ENCODE measurements around the gene LSR. TPM values are rescaled to one million over a fixed set of nuclear protein-coding genes. Genes with fewer than 3 reads are reported as not detected.

Gene LSR
- polyA plus RNA-seq, 1 experiment, result 0.42 TPM

GRCh38 chr19:35260694-35261304 is 12.0 kb downstream of the LSR start:
- Histone ChIP-seq H3K4me3 (ENCODE audit: low read depth, low read length) (no peak overlapping the region), H3K36me3 (ENCODE audit: control insufficient read depth, insufficient read depth, low read length) (no peaks in the 10 kb centered on the region), H3K27me3 (ENCODE audit: control insufficient read depth, insufficient read depth, low read length) (peaks cover 6% of the 10 kb centered on the region)
- CTCF ChIA-PET, result interaction anchor here (1.5 kb wide), 1 partner anchor 125 kb away, joined by 4 read pairs; the partner anchor contains the start of gene LGI4
- POLR2A ChIA-PET, result no interaction called here
- no peak for TF ChIP-seq CTCF (IDR thresholded peaks at IDR 0.05; ENCODE audit: insufficient read depth, low read depth, low read length)
- no peak for DNase-seq (ENCODE audit: low read depth)

DNA sequence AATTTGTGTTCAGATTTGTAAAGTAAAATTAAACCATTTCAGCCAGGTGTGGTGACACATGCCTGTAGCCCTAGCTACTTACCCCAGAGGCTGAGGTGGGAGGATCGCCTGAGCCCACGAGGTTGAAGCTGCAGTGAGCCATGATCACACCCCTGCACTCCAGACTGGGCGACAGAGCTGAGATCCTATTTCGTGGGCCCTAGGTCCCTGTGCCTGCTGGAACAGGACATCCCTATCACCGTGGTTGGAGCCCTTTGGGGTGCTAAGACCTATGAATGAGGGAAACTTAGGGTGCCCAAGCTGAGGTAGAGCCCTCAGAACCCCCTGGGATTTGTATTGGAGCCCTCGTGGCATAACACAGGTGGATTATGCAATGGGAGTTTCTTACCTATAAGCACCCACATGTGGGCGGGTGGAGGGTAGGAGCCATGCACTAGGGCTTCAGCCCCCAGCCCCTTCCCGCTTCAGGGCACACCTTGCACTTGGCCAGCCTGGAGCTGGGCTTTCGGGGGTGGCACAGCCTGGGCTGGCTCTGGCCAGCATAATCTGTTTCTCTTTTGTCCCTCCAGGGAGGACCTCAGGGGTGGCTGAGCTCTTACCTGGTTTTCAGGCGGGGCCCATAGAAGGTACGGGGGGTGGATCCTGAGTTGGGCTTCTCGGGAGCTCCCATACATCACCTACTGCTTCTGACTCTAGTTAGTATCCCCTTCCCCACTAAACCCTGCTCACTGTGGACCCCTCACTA is 12.7 kb downstream of the LSR start:
- Histone ChIP-seq H3K36me3 (ENCODE audit: control insufficient read depth, insufficient read depth, low read length) (peaks cover 1% of the 10 kb centered on the region; the same call in 1 of the 2 replicates), H3K4me3 (ENCODE audit: low read depth, low read length) (no peak overlapping the region), H3K27me3 (ENCODE audit: control insufficient read depth, insufficient read depth, low read length) (peaks cover 6% of the 10 kb centered on the region)
- CTCF ChIA-PET, result interaction anchor here (1.5 kb wide), 1 partner anchor 126 kb away, joined by 4 read pairs; the partner anchor contains the start of gene LGI4
- no peak for TF ChIP-seq CTCF (IDR thresholded peaks at IDR 0.05; ENCODE audit: insufficient read depth, low read depth, low read length)
- DNase-seq (ENCODE audit: low read depth), result no peak
- POLR2A ChIA-PET, result no interaction called here

GRCh38 chr19:35262101-35262761 is 13.4 kb downstream of the LSR start:
- POLR2A ChIA-PET, result no interaction called here
- Histone ChIP-seq H3K4me3 (ENCODE audit: low read depth, low read length) (no peak overlapping the region), H3K36me3 (ENCODE audit: control insufficient read depth, insufficient read depth, low read length) (peaks cover 2% of the 10 kb centered on the region; the same call in 1 of the 2 replicates), H3K27me3 (ENCODE audit: control insufficient read depth, insufficient read depth, low read length) (peaks cover 6% of the 10 kb centered on the region)
- CTCF ChIA-PET, result interaction anchor here (1.5 kb wide), 1 partner anchor 127 kb away, joined by 4 read pairs; the partner anchor contains the start of gene LGI4
- TF ChIP-seq CTCF (IDR thresholded peaks at IDR 0.05; ENCODE audit: insufficient read depth, low read depth, low read length), result no peak
- DNase-seq (ENCODE audit: low read depth), result no peak

DNA sequence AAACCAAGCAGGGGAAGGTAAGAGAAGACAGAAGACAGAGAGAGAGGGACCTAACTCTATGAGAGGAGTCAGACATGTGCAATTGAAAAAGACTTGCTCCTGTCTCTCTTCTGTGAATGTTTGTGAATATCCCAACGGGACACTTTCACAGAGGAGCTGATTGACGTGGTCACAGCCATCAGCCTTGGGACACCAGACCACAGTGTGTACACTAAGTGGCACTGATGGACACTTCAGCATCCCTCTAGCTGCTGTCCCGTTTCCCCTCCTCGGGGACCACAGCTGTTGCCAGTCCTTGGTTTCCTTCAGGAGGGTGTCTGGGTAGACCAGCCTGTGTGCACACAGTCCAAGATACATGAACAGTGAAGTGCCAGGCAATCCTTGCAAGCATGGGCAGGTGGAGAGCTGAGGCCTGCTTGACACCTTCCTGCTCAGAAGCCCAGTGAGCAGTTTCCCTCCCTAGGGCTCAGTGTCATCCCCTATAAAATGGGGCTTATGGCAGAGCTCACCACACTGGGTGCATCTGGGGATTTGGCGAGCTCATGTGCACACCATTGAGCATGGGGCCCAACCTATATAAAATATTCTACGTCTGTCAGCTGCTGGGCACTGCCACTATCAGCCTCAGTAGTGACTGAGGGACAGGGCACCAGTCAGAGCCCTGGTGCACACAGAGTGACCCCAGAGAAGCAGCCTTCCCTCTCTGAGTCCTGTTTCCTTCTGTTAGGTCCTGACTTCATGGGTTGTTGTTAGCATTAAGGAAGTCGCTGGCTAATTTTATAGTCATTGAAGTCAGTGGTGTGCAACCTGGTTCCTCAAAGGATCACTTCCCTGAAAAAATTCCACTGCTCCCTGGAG is 15.7 kb downstream of the LSR start:
- ChIA-PET POLR2A (no interaction called here), CTCF (interaction anchor here (0.8 to 1.7 kb wide), 5 partner anchors 122 to 197 kb away, joined by 3 to 7 read pairs (median 3); partner anchors contain the start of gene FXYD7)
- Histone ChIP-seq H3K36me3 (ENCODE audit: control insufficient read depth, insufficient read depth, low read length) (peaks cover 2% of the 10 kb centered on the region; the same call in 1 of the 2 replicates), H3K27me3 (ENCODE audit: control insufficient read depth, insufficient read depth, low read length) (peaks cover 2% of the 10 kb centered on the region; the same call in 1 of the 2 replicates), H3K4me3 (ENCODE audit: low read depth, low read length) (no peak overlapping the region)
- TF ChIP-seq CTCF (IDR thresholded peaks at IDR 0.05; ENCODE audit: insufficient read depth, low read depth, low read length), result no peak
- no peak for DNase-seq (ENCODE audit: low read depth)
